Putamen (tissue), 1 donor: Measurements from ENCODE around the gene RGS11.
"Not testable (repeated sequence)": the region's sequence is repeated elsewhere in the genome, so short reads cannot be mapped to it uniquely, and the experiment has no call there.

Experiments used
- DNase-seq: peaks from one replicate; pipeline ENCODE4 v3.0.0-alpha.2; 2016; ENCODE audit warnings: low spot score

Gene RGS11

DNA sequence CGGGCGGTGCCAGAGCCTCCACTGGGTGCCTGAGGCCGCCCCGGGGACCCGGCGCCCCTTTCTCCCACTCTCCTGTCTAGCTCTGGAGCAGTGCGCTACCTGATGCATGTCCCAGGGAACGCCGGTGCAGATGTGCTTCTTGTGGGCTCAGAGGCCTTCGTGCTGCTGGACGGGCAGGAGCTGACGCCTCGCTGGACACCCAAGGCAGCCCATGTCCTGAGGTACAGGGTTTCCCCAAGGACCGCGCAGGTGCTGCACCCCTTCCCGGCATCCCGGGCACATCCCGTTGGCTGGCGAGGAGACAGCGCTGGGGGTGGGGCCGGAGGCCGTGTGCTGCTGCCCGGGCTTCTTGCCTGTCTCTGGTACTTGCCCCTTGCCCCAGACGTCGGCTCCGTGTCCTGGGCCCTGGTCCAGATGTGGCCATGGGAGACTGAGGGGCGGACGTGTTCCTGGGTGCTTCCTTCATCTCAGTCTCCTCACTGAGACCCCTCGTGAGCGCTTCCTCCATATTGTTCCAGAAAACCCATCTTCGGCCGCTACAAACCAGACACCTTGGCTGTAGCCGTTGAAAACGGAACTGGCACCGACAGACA is 12.5 kb downstream of the RGS11 start:
- DNase-seq, result no peak

DNA sequence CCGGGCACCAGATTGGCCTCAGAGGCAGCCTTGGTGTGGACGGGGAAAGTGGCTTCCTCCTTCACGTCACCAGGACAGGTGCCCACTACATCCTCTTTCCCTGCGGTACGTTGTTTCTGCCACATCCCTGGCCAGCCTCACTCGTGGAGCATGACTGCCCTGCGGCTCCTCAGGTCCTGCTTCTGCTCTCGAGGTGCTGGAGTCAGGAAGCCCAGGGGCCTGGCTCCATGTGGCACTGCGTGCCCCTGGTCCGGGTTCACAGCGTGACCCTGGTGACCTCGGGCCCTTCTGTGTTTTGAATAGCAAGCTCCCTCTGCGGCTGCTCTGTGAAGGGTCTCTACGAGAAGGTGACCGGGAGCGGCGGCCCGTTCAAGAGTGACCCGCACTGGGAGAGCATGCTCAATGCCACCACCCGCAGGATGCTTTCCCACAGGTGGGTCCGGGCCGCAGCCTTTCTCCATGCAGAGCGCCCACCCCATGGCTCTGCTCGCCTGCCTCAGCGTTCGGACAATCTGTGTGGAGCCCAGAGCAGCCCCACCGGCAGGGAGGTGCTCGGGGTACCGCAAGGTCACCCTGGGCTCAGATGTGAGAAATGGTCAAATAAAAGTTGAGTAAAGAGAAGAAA is 13.5 kb downstream of the RGS11 start:
- DNase-seq, result no peak

- DNase-seq, result no peak
Observed at GRCh38 chr16:261031-261691, 14.6 kb downstream of the RGS11 start.

DNA sequence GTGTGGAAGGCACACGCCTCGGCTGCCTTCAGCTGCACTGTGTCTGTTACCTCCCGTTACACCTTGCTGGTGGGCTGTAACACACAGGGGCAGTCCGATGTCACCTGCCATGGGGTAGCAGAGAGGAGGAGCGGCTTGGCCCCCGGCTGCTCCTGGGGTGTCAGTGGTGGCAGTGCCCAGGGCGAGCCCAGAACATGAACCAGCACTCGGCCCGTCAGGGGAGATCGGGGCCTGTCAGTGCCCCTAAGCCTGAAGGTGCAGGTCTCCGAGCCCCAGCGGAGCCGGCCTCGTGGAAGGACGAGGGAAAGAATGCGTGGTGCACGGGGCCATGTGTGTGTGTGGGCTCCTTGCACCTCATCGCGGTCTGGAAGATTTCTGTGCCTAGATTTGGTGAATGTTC is 15.4 kb downstream of the RGS11 start:
- DNase-seq, result no peak

- no peak for DNase-seq
Observed at GRCh38 chr16:259814-260253, 15.9 kb downstream of the RGS11 start.

- DNase-seq, result no peak
Observed at GRCh38 chr16:259226-259625, 16.5 kb downstream of the RGS11 start.

DNA sequence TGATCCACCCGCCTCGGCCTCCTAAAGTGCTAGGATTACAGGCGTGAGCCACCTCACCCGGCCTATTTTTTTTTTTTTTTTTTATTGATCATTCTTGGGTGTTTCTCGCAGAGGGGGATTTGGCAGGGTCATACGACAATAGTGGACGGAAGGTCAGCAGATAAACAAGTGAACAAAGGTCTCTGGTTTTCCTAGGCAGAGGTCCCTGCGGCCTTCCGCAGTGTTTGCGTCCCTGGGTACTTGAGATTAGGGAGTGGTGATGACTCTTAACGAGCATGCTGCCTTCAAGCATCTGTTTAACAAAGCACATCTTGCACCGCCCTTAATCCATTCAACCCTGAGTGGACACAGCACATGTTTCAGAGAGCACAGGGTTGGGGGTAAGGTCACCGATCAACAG is 17.7 kb downstream of the RGS11 start:
- not testable (repeated sequence) for DNase-seq

- no peak for DNase-seq
Observed at GRCh38 chr16:255183-255582, 20.6 kb downstream of the RGS11 start.

DNA sequence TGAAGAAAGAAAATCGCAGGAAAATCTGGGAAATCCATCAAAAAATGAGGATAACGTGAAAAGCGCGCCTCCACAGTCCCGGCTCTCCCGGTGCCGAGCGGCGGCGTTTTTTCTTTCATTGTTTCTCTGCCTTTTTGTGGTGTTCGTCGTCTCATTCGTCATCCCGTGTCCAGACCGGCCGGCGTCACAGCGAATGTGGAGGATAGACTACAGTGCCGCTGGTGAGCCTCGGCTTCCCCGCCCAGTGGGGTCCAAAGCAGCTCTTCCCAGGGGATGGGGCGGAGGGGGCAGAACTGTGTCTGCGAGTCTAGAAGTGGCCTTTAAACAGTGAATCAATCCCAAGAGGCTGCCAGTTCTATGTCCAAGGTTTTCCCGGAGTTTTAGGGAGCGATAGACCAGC is 21.3 kb downstream of the RGS11 start:
- no peak for DNase-seq

GRCh38 chr16:253833-254232 is 21.9 kb downstream of the RGS11 start:
- DNase-seq, result no peak

DNA sequence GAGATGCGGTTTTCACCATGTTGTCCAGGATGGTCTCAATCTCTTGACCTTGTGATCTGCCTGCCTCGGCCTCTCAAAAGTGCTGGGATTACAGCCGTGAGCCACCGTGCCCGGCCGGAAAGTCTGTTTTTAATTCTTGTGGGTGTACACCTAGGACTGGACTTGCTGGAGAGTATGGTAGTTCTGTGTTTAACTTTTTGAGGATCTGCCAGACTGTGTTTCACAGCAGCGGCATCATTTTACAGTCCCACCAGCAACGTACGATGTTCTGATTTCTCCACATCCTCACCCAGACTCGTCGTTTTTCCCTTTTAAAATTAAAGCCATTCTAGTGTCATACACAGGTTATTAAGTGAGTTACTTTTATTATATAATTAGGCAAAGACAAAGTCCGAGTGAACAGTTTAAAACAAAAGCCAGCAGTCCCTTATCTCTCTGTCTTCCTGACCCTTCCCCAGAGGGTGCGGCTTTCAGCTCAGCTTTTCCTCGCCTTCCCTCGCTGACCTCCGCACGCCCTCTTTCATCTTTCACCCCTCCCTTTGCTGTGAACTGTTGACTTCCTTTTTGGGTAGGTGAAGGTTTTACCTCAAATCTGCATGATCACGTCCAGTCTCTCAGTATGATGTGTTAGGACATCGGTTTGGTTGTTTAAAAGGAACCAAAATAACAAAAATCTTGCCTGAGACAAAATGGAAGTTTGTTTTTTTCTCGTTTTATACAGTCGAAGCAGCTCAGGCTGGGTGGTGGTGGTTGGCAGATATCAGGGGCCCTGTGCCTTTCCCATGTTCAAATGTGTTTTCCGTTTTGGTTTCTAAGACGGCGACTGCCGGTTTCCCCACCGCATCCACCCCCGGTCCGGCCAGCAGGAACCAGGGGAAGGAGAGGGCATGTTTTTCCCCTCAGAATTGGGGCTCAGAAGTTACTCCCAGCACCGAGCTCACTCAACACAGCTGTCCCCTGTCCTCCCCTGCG is 23.1 kb downstream of the RGS11 start:
- no peak for DNase-seq

DNA sequence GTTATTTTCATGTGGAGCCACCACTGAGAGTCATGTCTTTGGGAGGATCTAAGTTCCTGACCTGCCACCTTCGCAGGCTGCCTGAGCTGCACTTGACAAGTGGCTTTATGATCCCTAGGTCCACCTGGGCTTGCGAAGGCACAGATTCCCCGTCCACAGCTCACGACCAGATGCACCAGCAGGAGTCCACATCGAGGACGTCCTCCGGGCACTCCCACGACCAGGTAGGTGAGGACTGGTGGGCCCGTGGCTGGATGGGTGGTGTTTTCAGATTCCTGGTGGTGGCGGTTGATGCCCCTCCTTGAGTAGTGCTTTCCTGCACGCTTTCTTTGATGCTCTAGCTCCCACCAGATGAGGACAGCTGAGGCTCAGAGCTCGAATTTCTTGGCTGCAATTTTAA is 26.3 kb downstream of the RGS11 start:
- no peak for DNase-seq

- no peak for DNase-seq
Observed at GRCh38 chr16:247027-247426, 28.7 kb downstream of the RGS11 start.

- DNase-seq, result no peak
Observed at GRCh38 chr16:245105-245504, 30.6 kb downstream of the RGS11 start.

DNA sequence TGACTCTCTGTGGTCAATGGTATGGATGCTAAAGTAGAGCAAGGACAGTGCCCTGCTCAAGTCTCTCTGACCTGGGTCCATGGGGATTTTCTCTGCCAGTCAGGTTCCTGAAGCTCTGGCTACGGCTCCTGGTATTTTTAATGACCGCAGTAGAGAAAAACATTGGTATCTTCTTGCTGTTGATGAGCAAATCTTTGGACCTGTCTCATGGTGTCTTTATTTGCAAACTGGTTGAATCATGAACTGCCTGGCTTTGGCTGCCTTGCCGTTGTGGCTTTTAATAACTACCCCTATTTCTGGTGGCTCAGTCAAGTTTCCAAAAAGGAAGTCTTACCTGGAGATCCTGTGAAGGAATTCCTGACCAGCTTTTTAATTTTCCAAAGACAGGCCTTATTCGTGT is 32.4 kb downstream of the RGS11 start:
- DNase-seq, result no peak

- no peak for DNase-seq
Observed at GRCh38 chr16:242281-242680, 33.5 kb downstream of the RGS11 start.

- DNase-seq, result no peak
Observed at GRCh38 chr16:240559-240958, 35.2 kb downstream of the RGS11 start.

- peak; percentile 26 for DNase-seq
Observed at GRCh38 chr16:239948-240277, 35.8 kb downstream of the RGS11 start.

DNA sequence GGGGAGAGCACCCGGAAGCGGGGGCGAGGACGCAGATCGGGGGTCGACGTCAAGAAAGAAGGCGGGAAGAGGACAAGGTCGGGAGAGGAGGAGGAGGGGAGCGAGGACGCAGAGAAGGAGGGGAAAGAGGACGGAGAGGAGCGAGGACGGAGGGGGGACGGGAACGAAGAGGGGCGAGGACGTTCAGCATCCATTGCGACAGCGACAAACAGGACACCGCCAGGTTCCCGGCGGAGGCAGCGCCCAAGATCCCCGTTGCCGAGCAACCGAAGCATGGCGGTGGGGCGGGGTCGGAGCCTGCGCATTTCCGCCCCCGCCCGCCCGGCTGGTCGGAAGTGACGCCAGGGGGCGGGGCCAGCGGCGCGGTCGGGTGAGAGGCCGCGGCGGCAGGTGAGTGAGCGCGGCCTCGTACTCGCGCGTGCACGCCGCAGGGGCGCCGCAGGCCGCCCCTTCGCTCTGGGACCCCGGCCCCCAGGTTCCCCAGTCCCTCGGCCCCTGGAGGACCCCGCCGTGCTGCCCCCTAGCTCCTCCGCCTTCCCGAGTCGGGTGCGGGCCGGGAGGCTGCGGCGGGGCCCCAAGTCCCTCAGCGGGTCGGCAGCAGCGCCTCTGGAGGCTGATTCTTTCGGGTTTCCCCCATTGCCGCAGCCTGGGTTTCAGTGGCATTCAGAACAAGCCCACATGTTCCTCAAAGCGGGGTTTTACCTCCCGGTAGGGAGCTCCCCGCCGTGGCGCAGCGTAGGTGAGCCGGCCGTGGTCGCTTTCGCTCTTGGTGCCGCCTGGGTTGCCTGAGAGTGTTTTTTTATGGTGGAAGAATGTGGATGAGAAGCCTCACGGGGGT is 41.1 kb downstream of the RGS11 start, which contains the start of gene FAM234A:
TSS of gene FAM234A (plus strand) at position 354 of the 838 bp plus-strand sequence. CDS start 19,593 bp downstream, outside the sequence.
- DNase-seq, result peak; percentile 92

DNA sequence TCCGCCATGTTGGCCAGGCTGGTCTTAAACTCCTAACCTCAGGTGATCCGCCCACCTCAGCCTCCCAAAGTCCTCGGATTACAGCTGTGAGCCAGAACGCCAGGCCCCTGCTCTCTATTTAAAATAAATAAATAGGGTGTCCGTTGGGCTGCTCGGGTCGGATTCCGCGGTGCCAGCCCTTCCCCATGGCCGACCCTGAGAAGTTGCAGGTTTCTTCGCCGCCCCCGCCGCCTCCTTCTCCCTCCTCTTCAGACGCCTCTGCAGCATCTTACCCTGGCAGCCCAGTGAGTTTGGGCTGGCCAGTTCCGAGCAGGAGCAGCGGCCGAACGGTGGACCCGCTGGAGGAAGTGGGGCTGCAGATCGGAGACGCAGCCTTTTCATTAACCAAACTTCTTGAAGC is 44.8 kb downstream of the RGS11 start:
- no peak for DNase-seq

- DNase-seq, result not testable (repeated sequence)
Observed at GRCh38 chr16:230351-230750, 45.4 kb downstream of the RGS11 start.
